Esophagus squamous epithelium (tissue), 5 donors: ENCODE results near the gene BPIFB4. TPM values are rescaled to one million over a fixed set of nuclear protein-coding genes. Genes with fewer than 3 reads are reported as not detected.
A peak's percentile ranks its signal among the peaks of the same experiment; 100 is the strongest.
"Not testable (repeated sequence)": the region's sequence is repeated elsewhere in the genome, so short reads cannot be mapped to it uniquely, and the experiment has no call there.

Experiments used
- DNase-seq: peaks from one replicate; lab custom pipeline; 2025; lab: John Stamatoyannopoulos, UW
- H3K27ac ChIP-seq, 4 donors: fragments of 200-600 bp; sonication (generic); one replicate each; pipeline ENCODE4 v1.5.1; 2016 to 2019; ENCODE audit warnings: mild to moderate bottlenecking in 1 of 4
- H3K27me3 ChIP-seq, 4 donors: fragments of 200-600 bp; sonication (generic); 1 replicate in 3 of 4; 2 replicates in 1 of 4; pipeline versions ENCODE4 v1.5.1 to v1.6.0; 2017 to 2021; ENCODE audit warnings: antibody characterized with exemption in 1 of 4
- H3K36me3 ChIP-seq, 3 donors: fragments of 200-600 bp; sonication (generic); one replicate each; pipeline ENCODE4 v1.5.1; 2016 to 2019
- H3K4me1 ChIP-seq, 3 donors: fragments of 200-600 bp; sonication (generic); one replicate each; pipeline ENCODE4 v1.5.1; 2017 to 2019
- H3K4me3 ChIP-seq, 4 donors: fragments of 200-600 bp; sonication (generic); 1 replicate in 3 of 4; 2 replicates in 1 of 4; pipeline ENCODE4 v1.5.1; 2016 to 2019; ENCODE audit warnings: mild to moderate bottlenecking in 2 of 4, moderate library complexity in 1 of 4
- H3K9me3 ChIP-seq, 3 donors: fragments of 200-600 bp; sonication (generic); one replicate each; pipeline ENCODE4 v1.5.1; 2016 to 2019
- CTCF ChIP-seq, 6 experiments: fragments of 450-650 bp in 4 of 6; fragments of 200-600 bp in 2 of 6; sonication (generic) in 2 of 6; IDR thresholded peaks; one replicate each; pipeline ENCODE4 v1.5.1; 2016 to 2019; ENCODE audit warnings: antibody characterized with exemption in 6 of 6, mild to moderate bottlenecking in 4 of 6, moderate library complexity in 4 of 6
- POLR2A ChIP-seq, 4 donors: fragments of 450-650 bp; IDR thresholded peaks; one replicate each; pipeline ENCODE4 v1.6.1; 2017; ENCODE audit warnings: antibody characterized with exemption in 4 of 4, mild to moderate bottlenecking in 4 of 4, moderate library complexity in 3 of 4
- WGBS, 2 donors: methylation state at CpG; one replicate each; pipeline ENCODE4 v1.1.5; 2018; 5-methylcytosine and 5-hydroxymethylcytosine counted together
- intact Hi-C: fragments of 100-400 bp; cut with DNase I; formaldehyde crosslinking; loops from one replicate; pipeline ENCODE4 v1.15.0; 2022
- total RNA-seq, 4 donors: library from RNA; depleted of rRNA; stranded (reverse); fragments of >200 nt; gene quantifications; one replicate each; pipeline ENCODE4 v1.1.0, GENCODE V29; 2016
- donor health status: DM: yes; HTN: yes; CAD: no.

Gene BPIFB4
- total RNA-seq, 4 donors from 2014 or later: not detected

- Histone ChIP-seq H3K4me1 (no peaks in the 10 kb centered on the region), H3K4me3 (no peak overlapping the region), H3K27ac (no peak overlapping the region), H3K36me3 (no peaks in the 10 kb centered on the region), H3K27me3 (peaks cover 0 to 19% (median 0%) of the 10 kb centered on the region in 4 donors), H3K9me3 (no peaks in the 10 kb centered on the region)
- WGBS, 2 donors: 93 to 100% methylated on average over 2 to 3 of the region's 3 CpGs
- intact Hi-C loops: loop anchor here (10.0 kb wide), 1 partner anchor 188 kb away; no protein-coding TSS in a partner anchor
- TF ChIP-seq CTCF (IDR thresholded peaks at IDR 0.05) (no peak), POLR2A (IDR thresholded peaks at IDR 0.05) (no peak)
- DNase-seq: no peak
These were observed 12.9 kb downstream of the BPIFB4 start for GRCh38 chr20:33092361-33092760.

GRCh38 chr20:33093074-33093473, 13.6 kb downstream of the BPIFB4 start:
- Histone ChIP-seq H3K4me1 (no peaks in the 10 kb centered on the region), H3K27me3 (peaks cover 0 to 19% (median 0%) of the 10 kb centered on the region in 4 donors), H3K9me3 (no peaks in the 10 kb centered on the region), H3K36me3 (no peaks in the 10 kb centered on the region), H3K4me3 (no peak overlapping the region), H3K27ac (no peak overlapping the region)
- no peak for TF ChIP-seq POLR2A (IDR thresholded peaks at IDR 0.05)
- no peak for TF ChIP-seq CTCF (IDR thresholded peaks at IDR 0.05)
- intact Hi-C loops: loop anchor here (10.0 kb wide), 1 partner anchor 188 kb away; no protein-coding TSS in a partner anchor
- DNase-seq: no peak
- 67 to 81% methylated on average over 1 of the region's 1 CpG for WGBS, 2 donors

- Histone ChIP-seq H3K4me1 (no peaks in the 10 kb centered on the region), H3K4me3 (no peak overlapping the region), H3K27ac (no peak overlapping the region), H3K9me3 (no peaks in the 10 kb centered on the region), H3K36me3 (no peaks in the 10 kb centered on the region), H3K27me3 (peaks cover 0 to 19% (median 0%) of the 10 kb centered on the region in 4 donors)
- TF ChIP-seq CTCF (IDR thresholded peaks at IDR 0.05) (no peak), POLR2A (IDR thresholded peaks at IDR 0.05) (no peak)
- DNase-seq: no peak
- intact Hi-C loops: loop anchor here (10.0 kb wide), 1 partner anchor 189 kb away; no protein-coding TSS in a partner anchor
- 26 to 37% methylated on average over 1 of the region's 1 CpG for WGBS, 2 donors
These were observed 14.1 kb downstream of the BPIFB4 start for GRCh38 chr20:33093582-33093981.

GRCh38 chr20:33095249-33095648, 15.8 kb downstream of the BPIFB4 start:
- WGBS, 2 donors: 92 to 98% methylated on average over 4 to 5 of the region's 5 CpGs
- no peaks in the 10 kb centered on the region for H3K36me3 ChIP-seq
- H3K4me3 ChIP-seq: no peak overlapping the region
- no peaks in the 10 kb centered on the region for H3K4me1 ChIP-seq
- peaks cover 0 to 11% (median 0%) of the 10 kb centered on the region in 4 donors for H3K27me3 ChIP-seq
- H3K27ac ChIP-seq: no peak overlapping the region
- no peaks in the 10 kb centered on the region for H3K9me3 ChIP-seq
- no peak for DNase-seq
- TF ChIP-seq CTCF (IDR thresholded peaks at IDR 0.05): no peak
- TF ChIP-seq POLR2A (IDR thresholded peaks at IDR 0.05): no peak
- intact Hi-C loops: loop anchor here (10.0 kb wide), 1 partner anchor 190 kb away; no protein-coding TSS in a partner anchor

GRCh38 chr20:33095902-33096584, 16.6 kb downstream of the BPIFB4 start:
- intact Hi-C loops: loop anchor here (10.0 kb wide), 1 partner anchor 191 kb away; no protein-coding TSS in a partner anchor
- not testable (repeated sequence) for DNase-seq, H3K4me1 ChIP-seq, H3K36me3 ChIP-seq, H3K4me3 ChIP-seq, H3K27ac ChIP-seq, H3K9me3 ChIP-seq
- 57 to 60% methylated on average over 6 of the region's 6 CpGs for WGBS, 2 donors
- TF ChIP-seq CTCF (IDR thresholded peaks at IDR 0.05): peak; percentile 37 to 76 (median 51)
- H3K27me3 ChIP-seq: peaks cover 0 to 12% (median 0%) of the 10 kb centered on the region in 4 donors
